COLO668 (cell line): Measurements from ENCODE around the gene IL18BP.

Source experiments
- DNase-seq: peaks from one replicate; lab custom pipeline; 2025; ENCODE audit not compliant: unreplicated experiment; lab: John Stamatoyannopoulos, UW

IL18BP gene

GRCh38 chr11:72041364-72042063, 42.8 kb downstream of the IL18BP start:
- DNase-seq = peak; percentile 50

GRCh38 chr11:72042064-72042745, 43.5 kb downstream of the IL18BP start:
- no peak for DNase-seq

GRCh38 chr11:72045849-72046248, 47.1 kb downstream of the IL18BP start:
- no peak for DNase-seq

GRCh38 chr11:72048766-72049460, 50.2 kb downstream of the IL18BP start:
- DNase-seq = no peak
